ENCODE measurements around the gene ULK1.
"Not testable (repeated sequence)": the region's sequence is repeated elsewhere in the genome, so short reads cannot be mapped to it uniquely, and the experiment has no call there.

ULK1 gene

GRCh38 chr12:131869871-131870418, 24.5 kb upstream of the ULK1 start:
- TF ChIP-seq, protein P1, sequence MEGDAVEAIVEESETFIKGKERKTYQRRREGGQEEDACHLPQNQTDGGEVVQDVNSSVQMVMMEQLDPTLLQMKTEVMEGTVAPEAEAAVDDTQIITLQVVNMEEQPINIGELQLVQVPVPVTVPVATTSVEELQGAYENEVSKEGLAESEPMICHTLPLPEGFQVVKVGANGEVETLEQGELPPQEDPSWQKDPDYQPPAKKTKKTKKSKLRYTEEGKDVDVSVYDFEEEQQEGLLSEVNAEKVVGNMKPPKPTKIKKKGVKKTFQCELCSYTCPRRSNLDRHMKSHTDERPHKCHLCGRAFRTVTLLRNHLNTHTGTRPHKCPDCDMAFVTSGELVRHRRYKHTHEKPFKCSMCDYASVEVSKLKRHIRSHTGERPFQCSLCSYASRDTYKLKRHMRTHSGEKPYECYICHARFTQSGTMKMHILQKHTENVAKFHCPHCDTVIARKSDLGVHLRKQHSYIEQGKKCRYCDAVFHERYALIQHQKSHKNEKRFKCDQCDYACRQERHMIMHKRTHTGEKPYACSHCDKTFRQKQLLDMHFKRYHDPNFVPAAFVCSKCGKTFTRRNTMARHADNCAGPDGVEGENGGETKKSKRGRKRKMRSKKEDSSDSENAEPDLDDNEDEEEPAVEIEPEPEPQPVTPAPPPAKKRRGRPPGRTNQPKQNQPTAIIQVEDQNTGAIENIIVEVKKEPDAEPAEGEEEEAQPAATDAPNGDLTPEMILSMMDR (IDR thresholded peaks at IDR 0.05; ENCODE audit: insufficient read depth, missing control alignments) = no peak
- FAIRE-seq (no peak), DNase-seq (ENCODE audit: insufficient read length, low spot score) (no peak)

DNA sequence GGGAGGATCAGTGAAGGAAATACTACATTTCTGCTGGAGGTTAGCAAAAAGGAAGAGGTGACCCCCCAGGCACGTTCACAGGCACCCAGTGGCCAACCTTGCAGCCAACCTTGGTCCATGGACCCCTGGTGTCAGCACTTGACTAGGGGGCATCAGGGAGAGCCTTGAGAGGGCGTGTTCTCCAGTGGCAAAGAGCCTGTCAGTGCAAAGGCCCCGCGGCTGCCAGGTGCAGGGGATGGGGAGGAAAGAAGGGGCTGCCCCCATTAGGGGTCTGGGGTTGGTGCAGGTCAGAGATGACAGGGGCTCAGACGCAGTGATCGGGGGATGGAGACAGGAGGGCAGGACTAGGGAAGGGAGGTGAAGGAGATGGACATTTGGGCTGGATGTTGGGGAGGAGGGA, 22.7 kb upstream of the ULK1 start:
- TF ChIP-seq, protein P1 (IDR thresholded peaks at IDR 0.05; ENCODE audit: insufficient read depth, missing control alignments) = no peak
- FAIRE-seq (no peak), DNase-seq (ENCODE audit: insufficient read length, low spot score) (no peak)

- no peak for FAIRE-seq
- DNase-seq (ENCODE audit: insufficient read length, low spot score) = no peak
- TF ChIP-seq, protein P1 (IDR thresholded peaks at IDR 0.05; ENCODE audit: insufficient read depth, missing control alignments) = no peak
These were observed 22.0 kb upstream of the ULK1 start for GRCh38 chr12:131872154-131873051.

DNA sequence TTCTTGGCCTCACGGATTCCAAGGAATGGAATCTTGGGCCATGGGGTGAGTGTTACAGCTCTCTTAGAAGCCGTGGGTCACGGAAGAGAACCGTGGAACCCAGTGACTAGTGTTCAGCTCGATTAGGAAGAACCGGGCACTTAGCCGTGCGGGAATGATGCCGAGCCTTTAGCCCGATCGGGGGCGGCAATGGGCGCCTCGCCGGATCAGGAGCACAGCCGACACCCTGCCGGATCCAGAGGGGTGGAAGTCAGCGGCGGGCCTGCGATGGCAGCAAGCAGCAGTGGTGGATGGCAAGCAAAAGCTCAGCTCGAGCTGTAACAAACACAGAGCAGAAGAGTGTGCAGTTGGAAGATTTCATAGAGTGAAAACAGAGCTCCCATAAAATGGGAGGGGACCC, 21.1 kb upstream of the ULK1 start:
- TF ChIP-seq, protein P1 (IDR thresholded peaks at IDR 0.05; ENCODE audit: insufficient read depth, missing control alignments) = no peak
- FAIRE-seq (no peak), DNase-seq (ENCODE audit: insufficient read length, low spot score) (no peak)

GRCh38 chr12:131874972-131875371, 19.4 kb upstream of the ULK1 start:
- FAIRE-seq; DNase-seq (ENCODE audit: insufficient read length, low spot score): not testable (repeated sequence)

GRCh38 chr12:131877216-131877615, 17.2 kb upstream of the ULK1 start:
- not testable (repeated sequence) for DNase-seq (ENCODE audit: insufficient read length, low spot score); FAIRE-seq

DNA sequence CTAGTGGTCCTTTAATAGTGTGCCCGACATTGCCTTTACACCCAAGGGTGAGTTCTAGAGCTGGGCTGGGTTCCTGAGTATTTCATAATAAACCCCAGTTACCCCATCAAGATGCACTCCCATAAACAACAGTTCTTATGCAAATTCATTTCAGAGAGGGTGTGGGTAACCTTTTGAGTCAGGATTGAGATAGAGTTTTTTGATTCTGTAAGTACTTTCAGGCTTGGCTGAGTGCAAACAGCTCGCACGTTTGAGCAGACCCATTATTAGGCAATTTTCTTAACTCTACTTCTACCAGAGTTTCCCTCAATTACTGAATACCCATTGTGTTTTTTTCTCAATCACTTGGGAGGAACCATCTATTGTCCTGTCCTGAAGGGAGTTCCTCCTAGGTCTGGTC, 16.0 kb upstream of the ULK1 start:
- DNase-seq (ENCODE audit: insufficient read length, low spot score); FAIRE-seq: not testable (repeated sequence)

GRCh38 chr12:131882804-131883520, 11.5 kb upstream of the ULK1 start:
- peak; percentile 6 for DNase-seq (ENCODE audit: insufficient read length, low spot score)
- FAIRE-seq = no peak
- TF ChIP-seq, protein P1 (IDR thresholded peaks at IDR 0.05; ENCODE audit: insufficient read depth, missing control alignments) = no peak

Data from D721Med (cell line).